MM.1S (cell line): ENCODE results near the gene RPAP2.
A peak's percentile ranks its signal among the peaks of the same experiment; 100 is the strongest.

Experiments
- DNase-seq: peaks from one replicate; pipeline ENCODE4 v3.0.0-alpha.2; 2015
- H2AFZ ChIP-seq: fragments of 300-600 bp; sonication (generic); 2 replicates; pipeline ENCODE4 v1.6.0; 2016; ENCODE audit warnings: antibody characterized with exemption, low read length
- H3F3A ChIP-seq: fragments of 300-600 bp; sonication (generic); 2 replicates; pipeline ENCODE4 v1.6.1; 2016; ENCODE audit warnings: mild to moderate bottlenecking, antibody characterized with exemption, low read length, moderate library complexity, mixed read lengths; ENCODE audit not compliant: insufficient read depth
- H3K27ac ChIP-seq: fragments of 300-600 bp; sonication (generic); 2 replicates; pipeline ENCODE4 v1.5.1; 2016; ENCODE audit warnings: mild to moderate bottlenecking, low read length
- H3K27me3 ChIP-seq: fragments of 300-600 bp; sonication (generic); replicated peaks from 2 replicates; pipeline ENCODE4 v1.6.0; 2016; ENCODE audit warnings: low read length; ENCODE audit not compliant: insufficient read depth
- H3K36me3 ChIP-seq: fragments of 300-600 bp; sonication (generic); replicated peaks from 2 replicates; pipeline ENCODE4 v1.6.1; 2016; ENCODE audit warnings: mild to moderate bottlenecking, low read length, mixed read lengths; ENCODE audit not compliant: insufficient read depth
- H3K4me1 ChIP-seq: fragments of 300-600 bp; sonication (generic); 2 replicates; pipeline ENCODE4 v1.6.1; 2016; ENCODE audit warnings: low read length, mixed read lengths
- H3K4me2 ChIP-seq: fragments of 300-600 bp; sonication (generic); 2 replicates; pipeline ENCODE4 v1.6.0; 2016; ENCODE audit warnings: low read depth, low read length
- H3K4me3 ChIP-seq: fragments of 300-600 bp; sonication (generic); 2 replicates; pipeline ENCODE4 v1.5.1; 2016; ENCODE audit warnings: low read length, mixed read lengths
- H3K79me2 ChIP-seq: fragments of 300-600 bp; sonication (generic); 2 replicates; pipeline ENCODE4 v1.6.1; 2016; ENCODE audit warnings: mixed run types, low read length, mixed read lengths
- H3K9ac ChIP-seq: fragments of 300-600 bp; sonication (generic); 2 replicates; pipeline ENCODE4 v1.6.1; 2016; ENCODE audit warnings: low read length, mixed read lengths
- H3K9me2 ChIP-seq: fragments of 300-600 bp; sonication (generic); replicated peaks from 2 replicates; pipeline ENCODE4 v1.6.1; 2016; ENCODE audit warnings: mild to moderate bottlenecking, low read length, mixed read lengths; ENCODE audit not compliant: insufficient read depth
- H3K9me3 ChIP-seq: fragments of 300-600 bp; sonication (generic); replicated peaks from 2 replicates; pipeline ENCODE4 v1.6.1; 2016; ENCODE audit warnings: mild to moderate bottlenecking, low read length, mixed read lengths; ENCODE audit not compliant: insufficient read depth
- H4K20me1 ChIP-seq: fragments of 300-600 bp; sonication (generic); 2 replicates; pipeline ENCODE4 v1.6.1; 2016; ENCODE audit warnings: mild to moderate bottlenecking, low read length, moderate library complexity, mixed read lengths; ENCODE audit not compliant: insufficient read depth
- EZH2 ChIP-seq: fragments of 300-600 bp; sonication (generic); optimal IDR thresholded peaks from 2 replicates; pipeline ENCODE3; 2017; ENCODE audit warnings: low read depth, mild to moderate bottlenecking, antibody characterized with exemption, low read length, mixed read lengths
- EZH2phosphoT487 ChIP-seq: fragments of 300-600 bp; sonication (generic); IDR thresholded peaks from 2 replicates; pipeline ENCODE4 v1.6.1; 2018; ENCODE audit warnings: antibody characterized with exemption, low read length
- TF ChIP-seq, protein P1 (sequence below): fragments of 300-600 bp; sonication (generic); IDR thresholded peaks from 2 replicates; pipeline ENCODE4 v1.5.1; 2016; ENCODE audit warnings: antibody characterized with exemption, low read length, mixed read lengths

Gene RPAP2

GRCh38 chr1:92301021-92301420 is 2.2 kb downstream of the RPAP2 start:
- Histone ChIP-seq H2AFZ (no peak overlapping the region), H3K27me3 (no peaks in the 10 kb centered on the region), H3K4me3 (no peak overlapping the region), H4K20me1 (no peaks in the 10 kb centered on the region), H3K36me3 (peaks cover 3% of the 10 kb centered on the region; the same call in 1 of the 2 replicates), H3K4me2 (no peak overlapping the region), H3K9ac (no peak overlapping the region), H3K79me2 (peaks cover 22% of the 10 kb centered on the region), H3F3A (peaks cover 17% of the 10 kb centered on the region; the same call in 1 of the 2 replicates), H3K27ac (no peak overlapping the region), H3K9me2 (no peaks in the 10 kb centered on the region), H3K4me1 (peaks cover 9% of the 10 kb centered on the region), H3K9me3 (no peaks in the 10 kb centered on the region)
- TF ChIP-seq EZH2 (no peak), EZH2phosphoT487 (no peak)
- DNase-seq, result no peak

DNA sequence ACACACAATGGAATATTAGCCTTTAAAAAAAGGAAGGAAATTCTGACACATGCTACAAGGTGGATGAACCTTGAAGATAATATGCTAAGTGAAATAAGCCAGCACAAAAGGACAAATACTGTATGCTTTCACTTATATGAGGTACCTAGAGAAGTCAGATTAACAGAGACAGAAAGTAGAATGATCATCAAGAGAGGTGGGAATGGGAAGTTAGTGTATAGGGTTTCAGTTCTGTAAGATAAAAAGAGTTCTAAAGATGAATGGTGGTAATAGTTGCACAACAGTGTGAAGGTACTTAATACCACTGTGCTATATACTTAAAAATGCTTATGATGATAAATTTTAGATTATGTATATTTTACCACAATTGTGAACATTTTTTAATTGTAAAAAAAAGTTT is 7.2 kb downstream of the RPAP2 start:
- no peak overlapping the region for H2AFZ ChIP-seq
- DNase-seq, result no peak
- no peak for TF ChIP-seq EZH2phosphoT487
- no peak for TF ChIP-seq EZH2
- TF ChIP-seq, protein P1, sequence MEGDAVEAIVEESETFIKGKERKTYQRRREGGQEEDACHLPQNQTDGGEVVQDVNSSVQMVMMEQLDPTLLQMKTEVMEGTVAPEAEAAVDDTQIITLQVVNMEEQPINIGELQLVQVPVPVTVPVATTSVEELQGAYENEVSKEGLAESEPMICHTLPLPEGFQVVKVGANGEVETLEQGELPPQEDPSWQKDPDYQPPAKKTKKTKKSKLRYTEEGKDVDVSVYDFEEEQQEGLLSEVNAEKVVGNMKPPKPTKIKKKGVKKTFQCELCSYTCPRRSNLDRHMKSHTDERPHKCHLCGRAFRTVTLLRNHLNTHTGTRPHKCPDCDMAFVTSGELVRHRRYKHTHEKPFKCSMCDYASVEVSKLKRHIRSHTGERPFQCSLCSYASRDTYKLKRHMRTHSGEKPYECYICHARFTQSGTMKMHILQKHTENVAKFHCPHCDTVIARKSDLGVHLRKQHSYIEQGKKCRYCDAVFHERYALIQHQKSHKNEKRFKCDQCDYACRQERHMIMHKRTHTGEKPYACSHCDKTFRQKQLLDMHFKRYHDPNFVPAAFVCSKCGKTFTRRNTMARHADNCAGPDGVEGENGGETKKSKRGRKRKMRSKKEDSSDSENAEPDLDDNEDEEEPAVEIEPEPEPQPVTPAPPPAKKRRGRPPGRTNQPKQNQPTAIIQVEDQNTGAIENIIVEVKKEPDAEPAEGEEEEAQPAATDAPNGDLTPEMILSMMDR, result no peak
- no peaks in the 10 kb centered on the region for H3K27me3 ChIP-seq
- H3K4me1 ChIP-seq, result peaks cover 7% of the 10 kb centered on the region
- H3K9me3 ChIP-seq, result no peaks in the 10 kb centered on the region
- H3K79me2 ChIP-seq, result no peaks in the 10 kb centered on the region
- no peak overlapping the region for H3K27ac ChIP-seq
- H4K20me1 ChIP-seq, result no peaks in the 10 kb centered on the region
- H3K36me3 ChIP-seq, result peaks cover 3% of the 10 kb centered on the region; the same call in 1 of the 2 replicates
- no peaks in the 10 kb centered on the region for H3K9me2 ChIP-seq
- H3K9ac ChIP-seq, result no peak overlapping the region
- no peak overlapping the region for H3K4me3 ChIP-seq
- H3K4me2 ChIP-seq, result no peak overlapping the region
- H3F3A ChIP-seq, result peaks cover 7% of the 10 kb centered on the region; the same call in 1 of the 2 replicates

DNA sequence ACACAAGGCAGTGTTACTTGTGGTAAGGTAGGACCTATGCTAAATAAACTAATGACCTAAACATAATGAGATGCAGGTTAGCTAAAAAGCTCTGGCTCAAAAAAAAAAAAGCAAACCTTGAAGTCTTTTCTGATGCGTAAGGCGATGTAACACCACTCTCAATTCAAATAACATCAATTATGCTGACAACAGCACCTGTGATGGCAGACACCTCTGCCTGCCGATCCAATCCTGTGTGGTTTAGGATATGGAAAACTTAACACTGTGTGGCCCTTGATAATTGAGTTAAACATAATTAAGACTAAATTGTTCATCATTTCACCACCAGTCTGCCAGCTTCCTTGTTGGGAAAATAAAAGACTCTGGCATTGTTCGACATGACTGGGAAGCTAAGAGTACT is 9.1 kb downstream of the RPAP2 start:
- Histone ChIP-seq H3K27ac (no peak overlapping the region), H3F3A (peaks cover 7% of the 10 kb centered on the region; the same call in 1 of the 2 replicates), H3K9ac (no peak overlapping the region), H3K4me2 (no peak overlapping the region), H4K20me1 (no peaks in the 10 kb centered on the region), H3K27me3 (no peaks in the 10 kb centered on the region), H3K4me3 (no peak overlapping the region), H2AFZ (no peak overlapping the region), H3K79me2 (no peaks in the 10 kb centered on the region), H3K9me3 (no peaks in the 10 kb centered on the region), H3K9me2 (no peaks in the 10 kb centered on the region), H3K36me3 (no peaks in the 10 kb centered on the region), H3K4me1 (peaks cover 7% of the 10 kb centered on the region)
- no peak for TF ChIP-seq EZH2
- TF ChIP-seq EZH2phosphoT487, result no peak
- TF ChIP-seq, protein P1, result no peak
- DNase-seq, result no peak

DNA sequence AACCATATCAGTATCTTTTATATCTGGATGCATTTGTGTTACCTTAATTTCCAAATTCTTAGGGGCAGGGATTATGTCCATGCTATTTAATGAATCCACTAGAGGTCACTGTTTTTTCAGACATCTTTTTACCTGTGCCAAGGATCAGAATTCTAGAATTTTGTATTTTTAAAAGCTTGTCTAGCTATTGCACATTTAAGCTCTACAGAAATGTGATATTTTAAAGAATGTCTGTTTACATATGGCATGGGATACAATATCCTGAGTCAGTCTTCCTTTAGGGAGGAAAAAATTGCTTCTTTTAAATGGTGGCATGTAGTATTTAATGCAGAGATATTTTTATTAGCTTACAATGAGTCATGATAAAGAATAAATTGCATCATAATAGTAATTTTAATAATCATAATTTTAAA is 11.3 kb downstream of the RPAP2 start:
- Histone ChIP-seq H3K4me1 (peaks cover 7% of the 10 kb centered on the region), H3K27me3 (no peaks in the 10 kb centered on the region), H3K9ac (no peak overlapping the region), H3K9me3 (no peaks in the 10 kb centered on the region), H3K27ac (no peak overlapping the region), H3F3A (peaks cover 7% of the 10 kb centered on the region; the same call in 1 of the 2 replicates), H3K9me2 (no peaks in the 10 kb centered on the region), H4K20me1 (no peaks in the 10 kb centered on the region), H3K79me2 (no peaks in the 10 kb centered on the region), H2AFZ (no peak overlapping the region), H3K4me2 (no peak overlapping the region), H3K4me3 (no peak overlapping the region), H3K36me3 (no peaks in the 10 kb centered on the region)
- TF ChIP-seq, protein P1, result peak; percentile 67
- no peak for TF ChIP-seq EZH2
- peak; percentile 39 for DNase-seq
